GM15510 (cell line): Measurements from ENCODE around the gene WDR27.

ENCODE experiments used
- POLR2A ChIP-seq: IDR thresholded peaks from 3 replicates; pipeline ENCODE4 v1.6.1; 2011; ENCODE audit warnings: borderline replicate concordance; ENCODE audit not compliant: insufficient read length; ENCODE audit errors: extremely low read depth

Gene WDR27

GRCh38 chr6:169642455-169642854 lies 59.4 kb downstream of the WDR27 start:
- no peak for TF ChIP-seq POLR2A

DNA sequence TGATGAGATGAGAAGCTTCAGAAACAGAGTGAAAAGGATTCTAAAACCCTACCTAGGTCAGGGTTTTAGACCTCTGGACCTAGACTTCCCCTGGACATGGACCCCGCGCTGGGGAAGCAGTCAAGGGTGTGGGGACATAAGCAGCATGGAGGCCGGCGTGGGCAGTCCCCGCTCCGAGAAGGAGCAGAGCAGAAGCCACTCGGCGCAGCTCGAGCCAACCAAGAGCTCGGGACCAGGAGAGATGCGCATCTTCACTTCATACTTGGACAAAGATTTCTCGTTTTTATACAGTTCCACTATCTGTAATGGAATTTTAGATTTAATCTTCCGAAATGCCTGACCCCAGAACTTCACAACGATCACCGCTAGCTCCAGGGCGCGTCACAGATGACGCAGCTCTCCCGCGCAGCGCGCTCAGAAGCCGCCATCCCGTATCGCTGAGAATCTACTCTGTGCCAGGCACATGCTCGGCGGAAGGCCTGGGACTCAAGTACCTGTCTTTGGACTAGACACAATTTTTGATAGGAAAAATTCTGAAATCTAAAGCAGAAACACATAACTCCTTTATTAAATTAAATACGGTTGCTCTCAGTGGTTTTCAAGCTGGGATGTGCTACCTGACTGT lies 60.3 kb downstream of the WDR27 start:
- TF ChIP-seq POLR2A = no peak

DNA sequence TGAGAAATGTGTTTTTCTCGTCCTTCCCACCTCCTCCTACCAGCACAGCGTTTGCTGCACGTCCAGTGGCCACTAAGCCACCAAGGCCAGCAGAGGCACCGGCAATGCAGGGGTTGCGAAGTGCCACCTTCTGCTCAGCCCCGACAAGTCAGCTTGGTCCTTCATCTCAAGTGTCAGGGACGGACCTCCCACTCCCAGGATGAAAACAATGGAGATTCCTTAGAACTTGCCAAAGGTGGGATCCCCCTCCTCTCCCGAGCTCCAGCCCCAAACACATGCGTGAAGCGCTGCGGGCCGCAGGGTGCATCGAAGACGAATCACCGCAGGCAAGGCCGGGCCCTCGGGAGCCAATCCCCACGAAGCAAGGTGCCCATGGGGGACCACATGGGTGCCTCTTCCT lies 60.8 kb downstream of the WDR27 start:
- no peak for TF ChIP-seq POLR2A

- no peak for TF ChIP-seq POLR2A
Observed at GRCh38 chr6:169640351-169640852, 61.4 kb downstream of the WDR27 start.

DNA sequence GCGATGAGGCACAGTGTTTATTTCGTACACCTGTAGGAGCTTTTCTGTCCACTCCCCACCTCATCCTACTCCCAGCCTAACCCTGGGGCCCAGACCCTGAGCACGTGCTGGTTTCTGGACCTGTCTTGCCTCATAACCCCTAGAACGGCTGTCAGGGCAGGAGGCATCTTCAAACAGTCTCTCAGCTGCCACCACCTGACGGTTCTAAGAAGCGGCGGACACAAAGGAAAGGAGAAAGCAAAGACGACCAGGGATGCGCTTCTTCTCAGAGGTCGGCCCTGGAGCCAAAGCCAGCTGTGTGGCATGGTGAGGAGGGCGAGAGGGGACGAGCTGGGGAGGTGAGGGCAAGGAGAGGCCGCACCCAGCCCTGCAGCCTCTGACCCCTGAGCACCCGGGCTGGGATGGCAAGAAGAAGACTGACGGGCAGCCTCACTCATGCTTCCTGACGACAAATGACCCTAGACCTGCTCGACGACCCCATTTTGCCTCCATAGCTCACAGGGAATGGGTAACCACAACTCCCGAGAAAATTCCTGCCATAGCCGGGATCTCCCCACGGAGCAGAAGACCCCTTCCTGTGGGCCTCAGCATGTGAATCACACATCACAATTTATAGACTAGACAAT lies 62.1 kb downstream of the WDR27 start:
- TF ChIP-seq POLR2A = no peak

- no peak for TF ChIP-seq POLR2A
Observed at GRCh38 chr6:169638915-169639314, 62.9 kb downstream of the WDR27 start.

GRCh38 chr6:169638388-169638787 lies 63.4 kb downstream of the WDR27 start:
- no peak for TF ChIP-seq POLR2A

- TF ChIP-seq POLR2A = no peak
Observed at GRCh38 chr6:169635345-169635744, 66.5 kb downstream of the WDR27 start.

DNA sequence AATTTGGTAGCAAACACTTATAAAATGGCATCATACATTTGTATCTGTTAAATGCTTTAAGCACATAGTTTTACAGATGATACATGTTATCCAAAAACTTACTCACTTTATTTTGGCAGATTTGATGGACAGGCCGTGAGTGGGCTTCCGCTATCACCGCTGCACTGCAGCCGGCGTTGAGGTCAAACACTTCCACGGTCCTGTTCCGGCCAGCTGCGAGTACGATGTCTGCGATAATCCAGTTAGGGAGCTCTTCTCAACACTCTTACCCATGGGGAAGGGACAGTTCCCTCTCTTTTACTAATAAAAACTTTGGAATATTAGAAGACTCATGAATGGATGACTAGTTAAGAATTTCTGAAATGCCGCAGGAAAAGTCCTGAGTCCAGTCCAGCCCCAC lies 69.0 kb downstream of the WDR27 start:
- no peak for TF ChIP-seq POLR2A

GRCh38 chr6:169629256-169629655 lies 72.6 kb downstream of the WDR27 start:
- no peak for TF ChIP-seq POLR2A

- no peak for TF ChIP-seq POLR2A
Observed at GRCh38 chr6:169627736-169628607, 73.9 kb downstream of the WDR27 start.

DNA sequence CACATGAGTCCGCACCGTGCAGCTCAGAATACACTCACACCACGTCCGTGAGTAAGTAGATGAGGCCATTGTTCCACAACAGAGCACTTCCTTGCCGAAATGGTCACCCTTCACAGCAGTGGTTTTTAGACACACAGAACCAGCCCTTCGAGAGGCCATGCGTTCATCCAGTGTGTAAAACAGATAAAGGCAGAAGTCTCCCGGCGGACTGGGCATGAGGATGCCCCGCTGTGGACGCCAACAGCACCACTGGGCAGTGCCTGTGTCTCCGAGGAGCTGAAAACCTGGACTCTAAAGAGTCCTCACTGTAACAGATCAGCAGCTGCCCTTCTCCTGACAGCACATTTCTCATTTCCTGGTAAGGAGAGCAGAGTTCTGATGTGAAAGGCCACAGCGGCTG lies 75.2 kb downstream of the WDR27 start:
- TF ChIP-seq POLR2A = no peak

- TF ChIP-seq POLR2A = no peak
Observed at GRCh38 chr6:169626169-169626568, 75.7 kb downstream of the WDR27 start.

GRCh38 chr6:169625376-169625775 lies 76.5 kb downstream of the WDR27 start:
- TF ChIP-seq POLR2A = no peak

DNA sequence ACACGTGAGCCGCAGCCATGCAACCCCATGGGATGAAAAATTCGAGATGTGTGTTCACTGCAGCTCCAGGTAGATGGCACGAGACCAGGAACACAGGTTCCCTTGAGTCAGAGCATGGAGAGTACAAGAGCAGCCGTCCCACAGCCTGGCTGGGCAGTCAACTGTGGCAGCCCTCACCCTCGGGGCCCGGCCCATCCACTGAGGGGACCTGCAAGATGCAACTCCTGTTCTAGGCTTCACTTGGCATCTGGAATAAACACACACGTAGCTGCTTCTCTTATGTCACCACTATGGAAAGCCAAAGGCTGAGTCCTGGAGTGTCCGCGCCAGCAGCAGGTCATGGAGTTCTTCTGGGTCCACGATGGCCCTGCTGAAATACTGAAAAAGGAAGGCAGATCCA lies 77.0 kb downstream of the WDR27 start:
- no peak for TF ChIP-seq POLR2A

GRCh38 chr6:169623975-169624374 lies 77.9 kb downstream of the WDR27 start:
- TF ChIP-seq POLR2A = no peak

- no peak for TF ChIP-seq POLR2A
Observed at GRCh38 chr6:169623343-169623742, 78.5 kb downstream of the WDR27 start.

DNA sequence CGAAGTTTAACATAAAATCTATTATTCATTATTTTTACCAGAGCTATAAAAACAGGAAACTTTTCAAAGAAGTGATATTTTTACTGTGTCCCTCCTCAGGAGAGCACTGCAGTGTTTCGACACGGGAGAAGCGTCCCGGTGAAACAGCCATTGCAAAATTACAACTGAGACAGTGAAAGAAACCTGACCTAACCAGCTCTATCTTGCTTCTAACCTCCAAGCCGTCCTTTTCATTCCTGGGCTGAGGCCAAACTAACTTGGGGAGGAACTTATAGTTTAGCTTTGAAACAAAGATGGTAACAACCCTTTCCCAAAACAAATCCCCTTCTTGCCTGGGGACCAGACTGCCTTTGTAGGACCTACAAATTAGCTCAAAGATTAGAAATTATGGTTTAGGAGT lies 79.2 kb downstream of the WDR27 start:
- no peak for TF ChIP-seq POLR2A
